ENCODE measurements around the gene MED9.

MED9 gene

DNA sequence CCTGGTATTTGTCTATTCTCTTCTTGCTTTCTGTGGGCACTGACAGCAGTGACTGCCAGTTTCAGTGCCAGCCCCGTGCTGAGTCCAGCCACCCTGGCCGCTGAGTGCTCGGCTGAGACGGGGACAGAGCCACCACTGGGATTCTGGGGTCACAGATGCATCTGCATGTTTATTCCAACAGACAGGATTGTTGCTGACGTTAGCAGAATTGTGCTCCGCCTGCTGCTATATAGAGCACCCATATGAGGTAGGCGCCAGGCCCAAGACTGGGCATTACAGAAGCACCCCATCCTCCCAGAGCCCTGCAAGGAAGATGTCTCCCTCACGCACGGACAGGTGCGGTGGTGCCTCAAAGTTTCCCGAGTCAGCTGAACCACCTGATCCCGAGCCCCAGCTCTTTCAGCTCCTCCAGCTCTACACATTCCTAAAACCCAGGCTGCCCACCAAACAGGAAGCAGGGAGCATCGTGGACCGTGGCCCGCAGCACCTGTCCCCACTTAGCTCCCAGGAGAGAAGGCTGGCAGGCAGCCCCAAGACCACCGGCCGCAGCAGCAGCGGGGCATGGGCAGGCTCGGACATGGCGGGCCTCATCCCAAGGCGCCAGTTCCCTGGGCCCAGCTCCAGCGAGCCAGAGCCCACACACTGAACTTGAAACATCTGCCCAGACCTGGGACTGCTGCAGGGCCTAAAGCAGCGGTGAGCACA lies 64.3 kb downstream of the MED9 start:
- no peak for DNase-seq

DNA sequence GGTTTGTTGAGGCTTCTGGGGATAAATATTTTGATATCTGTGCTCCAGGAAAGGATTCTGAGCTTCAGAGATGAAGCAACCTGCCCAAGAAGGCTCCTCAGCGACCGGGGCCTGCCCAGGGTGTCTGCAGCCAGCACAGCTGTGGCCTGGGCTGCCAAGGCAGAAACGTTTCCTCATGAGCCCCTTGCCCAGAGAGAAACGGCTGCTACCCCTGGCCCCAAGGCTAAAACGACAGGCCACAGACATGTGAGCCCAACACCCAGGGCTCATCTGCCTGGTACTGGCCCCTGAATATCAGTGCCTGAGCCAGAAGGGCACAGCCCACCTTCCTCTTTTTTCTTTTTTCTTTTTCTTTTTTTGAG lies 64.8 kb downstream of the MED9 start:
- no peak for DNase-seq

Data from CD4-positive, alpha-beta T cell treated with Interleukin-4 for 4 hours (primary cell).